ENCODE measurements around the gene FRK.
"Not testable (repeated sequence)": the region's sequence is repeated elsewhere in the genome, so short reads cannot be mapped to it uniquely, and the experiment has no call there.

The FRK gene

GRCh38 chr6:116101790-116102189 lies 41.1 kb upstream of the FRK start:
- DNase-seq (ENCODE audit: extremely low read depth, low read depth) = no peak
- TF ChIP-seq, protein P1, sequence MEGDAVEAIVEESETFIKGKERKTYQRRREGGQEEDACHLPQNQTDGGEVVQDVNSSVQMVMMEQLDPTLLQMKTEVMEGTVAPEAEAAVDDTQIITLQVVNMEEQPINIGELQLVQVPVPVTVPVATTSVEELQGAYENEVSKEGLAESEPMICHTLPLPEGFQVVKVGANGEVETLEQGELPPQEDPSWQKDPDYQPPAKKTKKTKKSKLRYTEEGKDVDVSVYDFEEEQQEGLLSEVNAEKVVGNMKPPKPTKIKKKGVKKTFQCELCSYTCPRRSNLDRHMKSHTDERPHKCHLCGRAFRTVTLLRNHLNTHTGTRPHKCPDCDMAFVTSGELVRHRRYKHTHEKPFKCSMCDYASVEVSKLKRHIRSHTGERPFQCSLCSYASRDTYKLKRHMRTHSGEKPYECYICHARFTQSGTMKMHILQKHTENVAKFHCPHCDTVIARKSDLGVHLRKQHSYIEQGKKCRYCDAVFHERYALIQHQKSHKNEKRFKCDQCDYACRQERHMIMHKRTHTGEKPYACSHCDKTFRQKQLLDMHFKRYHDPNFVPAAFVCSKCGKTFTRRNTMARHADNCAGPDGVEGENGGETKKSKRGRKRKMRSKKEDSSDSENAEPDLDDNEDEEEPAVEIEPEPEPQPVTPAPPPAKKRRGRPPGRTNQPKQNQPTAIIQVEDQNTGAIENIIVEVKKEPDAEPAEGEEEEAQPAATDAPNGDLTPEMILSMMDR (IDR thresholded peaks at IDR 0.05; ENCODE audit: low read depth, low read length) = no peak

DNA sequence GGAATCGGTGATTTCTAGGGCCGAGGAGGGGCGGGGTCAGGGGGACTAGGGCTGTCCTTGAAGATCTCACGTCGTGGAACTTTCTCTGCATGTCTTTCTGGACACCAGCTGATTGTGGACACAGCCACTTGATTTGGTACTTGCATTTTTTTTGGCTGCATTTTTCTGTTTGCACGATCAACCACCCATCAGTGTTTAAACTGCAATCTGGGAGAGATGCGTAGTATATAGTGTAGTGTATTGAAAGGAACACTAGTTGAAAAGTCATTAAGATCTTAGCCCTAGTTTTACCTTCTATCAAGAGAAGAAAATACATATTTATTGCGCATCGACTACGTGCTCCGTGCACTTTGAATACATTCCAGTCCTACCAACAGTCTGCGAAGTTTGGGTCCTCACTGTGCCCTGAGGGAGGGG lies 40.6 kb upstream of the FRK start:
- TF ChIP-seq, protein P1 (IDR thresholded peaks at IDR 0.05; ENCODE audit: low read depth, low read length) = no peak
- no peak for DNase-seq (ENCODE audit: extremely low read depth, low read depth)

DNA sequence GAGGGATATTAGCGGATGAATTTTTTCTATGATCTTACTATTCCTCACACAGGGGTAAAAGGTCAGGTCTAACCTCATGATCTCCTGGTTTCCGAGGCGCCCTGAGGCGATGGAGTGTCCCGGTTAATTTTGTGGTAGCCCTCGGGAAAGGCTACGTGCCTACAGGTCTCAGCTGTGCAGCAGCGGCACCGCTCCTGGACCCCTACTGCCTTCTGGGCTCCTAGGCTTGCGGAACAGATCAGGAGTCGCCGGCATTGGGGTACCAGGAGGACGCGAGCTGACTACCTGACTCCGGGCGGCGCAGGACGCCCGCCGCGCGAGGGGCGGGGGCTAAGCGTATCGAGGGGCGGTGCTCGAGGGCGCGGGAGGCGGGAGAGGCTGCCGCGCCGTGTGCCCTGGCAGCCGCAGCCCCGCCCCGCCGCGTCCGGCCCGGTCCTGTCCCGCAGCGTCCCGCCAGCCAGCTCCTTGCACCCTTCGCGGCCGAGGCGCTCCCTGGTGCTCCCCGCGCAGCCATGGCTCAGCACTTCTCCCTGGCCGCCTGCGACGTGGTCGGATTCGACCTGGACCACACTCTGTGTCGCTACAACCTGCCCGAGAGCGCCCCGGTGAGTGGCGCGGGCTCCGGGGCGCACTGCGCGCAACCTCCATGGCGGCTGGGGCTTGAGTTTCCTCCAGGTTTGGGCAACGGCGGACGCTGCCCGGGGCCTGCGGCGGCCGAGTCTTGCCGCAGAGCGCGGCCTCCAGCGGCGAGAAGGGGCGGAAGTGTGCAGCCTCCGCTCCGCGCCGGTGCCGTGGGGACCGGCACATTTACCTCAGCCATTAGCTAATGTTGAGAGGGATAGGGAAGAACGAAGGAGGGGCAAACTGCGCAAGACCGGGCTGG lies 40.0 kb upstream of the FRK start, which contains the start of gene NT5DC1:
Gene NT5DC1 (plus strand): TSS at position 435 of the 883 bp plus-strand sequence. CDS start 78 bp downstream, at position 513.
- TF ChIP-seq, protein P1 (IDR thresholded peaks at IDR 0.05; ENCODE audit: low read depth, low read length) = peak; percentile 19; the same call in 1 of the 2 replicates
- DNase-seq (ENCODE audit: extremely low read depth, low read depth) = peak; percentile 4

DNA sequence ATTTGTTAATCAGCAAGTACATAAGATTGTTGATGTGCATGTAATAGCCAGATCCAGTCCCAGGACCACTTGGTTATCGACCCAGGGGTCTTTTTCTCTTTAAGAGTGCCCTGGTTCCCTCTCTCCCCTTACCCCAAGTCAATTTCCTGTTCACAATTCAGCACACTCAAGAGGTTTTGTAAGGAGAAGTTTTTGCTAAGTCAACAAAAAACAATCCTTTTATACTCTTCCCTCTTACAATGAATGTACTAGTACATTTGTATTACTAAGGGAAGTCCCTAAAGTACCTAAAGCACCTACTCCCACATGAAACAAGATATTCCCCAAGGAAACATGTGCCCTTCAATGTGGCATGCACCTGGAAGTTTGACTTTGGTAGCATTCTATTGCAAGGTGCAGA lies 38.3 kb upstream of the FRK start:
- TF ChIP-seq, protein P1 (IDR thresholded peaks at IDR 0.05; ENCODE audit: low read depth, low read length) = no peak
- DNase-seq (ENCODE audit: extremely low read depth, low read depth) = no peak

DNA sequence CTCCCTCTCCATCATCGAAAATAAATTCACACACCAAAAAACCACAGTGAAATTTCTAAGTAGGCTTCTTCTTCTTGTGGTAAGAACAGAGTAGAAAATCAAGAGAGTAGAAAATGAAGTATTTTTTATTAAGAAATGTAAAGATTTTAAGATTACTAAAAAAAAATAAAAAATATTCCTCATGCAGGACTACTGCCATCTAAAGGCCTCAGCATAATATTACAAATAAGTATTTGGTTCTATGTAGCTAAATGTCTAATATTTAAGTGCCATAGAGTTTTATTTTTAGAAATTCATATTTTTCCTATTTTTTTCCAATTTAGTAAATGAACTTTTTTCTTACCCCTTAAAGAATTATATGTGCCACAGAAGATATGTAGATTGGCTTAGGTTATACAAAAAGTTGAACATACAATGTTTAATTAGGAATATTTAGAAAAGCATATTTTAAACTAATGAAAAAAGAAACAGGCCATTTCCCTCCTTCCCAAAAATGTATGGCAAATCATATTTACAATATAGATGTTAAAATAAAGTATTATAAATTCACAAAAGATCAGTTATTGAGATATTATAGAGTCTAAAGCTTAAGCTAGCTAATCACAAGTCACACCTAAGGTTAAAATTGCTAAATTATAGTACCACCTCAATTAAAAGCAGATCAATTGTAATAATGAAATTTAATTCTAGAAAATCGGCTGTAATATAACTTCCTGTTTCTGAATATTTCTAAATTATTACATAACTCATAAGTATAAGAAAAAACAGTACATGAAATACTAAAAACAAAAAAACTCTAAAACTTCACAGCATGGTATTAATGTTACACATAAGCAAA lies 36.5 kb upstream of the FRK start:
- TF ChIP-seq, protein P1 (IDR thresholded peaks at IDR 0.05; ENCODE audit: low read depth, low read length) = peak; percentile 57
- DNase-seq (ENCODE audit: extremely low read depth, low read depth) = no peak

DNA sequence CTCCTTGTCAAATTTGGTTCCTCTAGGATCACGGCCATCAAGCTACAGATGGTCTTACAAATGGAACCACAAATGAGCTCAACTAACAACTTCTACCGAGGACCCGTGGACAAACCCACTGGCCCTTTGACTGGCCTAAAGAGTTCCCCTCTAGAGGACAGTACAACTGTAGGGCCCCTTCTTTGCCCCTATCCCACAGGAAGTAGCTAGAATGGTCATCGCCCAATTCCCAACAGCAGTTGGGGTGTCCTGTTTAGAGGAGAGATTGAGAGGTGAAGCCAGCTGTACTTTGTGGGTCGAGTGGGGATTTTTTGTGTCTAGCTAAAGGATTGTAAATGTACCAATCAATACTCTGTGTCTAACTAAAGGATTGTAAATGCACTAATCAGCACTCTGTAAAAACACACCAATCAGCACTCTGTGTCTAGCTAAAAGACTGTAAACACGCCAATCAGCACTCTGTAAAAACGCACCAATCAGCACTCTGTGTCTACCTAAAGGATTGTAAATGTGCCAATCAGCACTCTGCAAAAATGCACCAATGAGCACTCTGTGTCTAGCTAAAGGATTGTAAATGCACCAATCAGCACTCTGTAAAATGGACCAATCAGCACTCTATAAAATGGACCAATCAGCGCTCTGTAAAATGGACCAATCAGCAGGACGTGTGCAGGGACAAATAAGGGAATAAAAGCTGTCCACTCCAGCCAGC lies 35.5 kb upstream of the FRK start:
- DNase-seq (ENCODE audit: extremely low read depth, low read depth) = not testable (repeated sequence)

DNA sequence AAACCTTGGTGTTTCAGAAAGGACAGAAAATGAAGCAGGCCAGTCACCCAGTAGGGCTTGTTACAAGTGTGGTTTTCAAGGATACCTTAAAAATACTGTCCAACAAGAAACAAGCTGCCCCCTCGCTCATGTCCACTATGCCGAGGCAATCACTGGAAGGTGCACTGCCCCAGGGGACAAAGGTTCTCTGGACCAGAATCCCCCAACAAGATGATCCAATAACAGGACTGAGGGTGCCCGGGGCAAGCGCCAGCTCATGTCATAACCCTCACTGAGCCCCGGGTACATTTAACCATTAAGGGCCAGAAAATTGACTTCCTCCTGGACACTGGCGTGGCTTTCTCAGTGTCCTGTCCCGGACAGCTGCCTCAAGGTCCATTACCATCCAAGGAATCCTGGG lies 33.4 kb upstream of the FRK start:
- no peak for DNase-seq (ENCODE audit: extremely low read depth, low read depth)
- TF ChIP-seq, protein P1 (IDR thresholded peaks at IDR 0.05; ENCODE audit: low read depth, low read length) = no peak
